Colonic mucosa (tissue), 4 donors: ENCODE measurements around the gene ARHGAP15. TPM values are rescaled to one million over a fixed set of nuclear protein-coding genes. Genes with fewer than 3 reads are reported as not detected.

Experiments used
- DNase-seq: peaks from one replicate; pipeline ENCODE4 v3.0.0-alpha.2; 2020
- H3K27ac ChIP-seq: fragments of 200-600 bp; one replicate; pipeline ENCODE4 v1.8.0; 2021
- H3K27me3 ChIP-seq: fragments of 200-600 bp; one replicate; pipeline ENCODE4 v1.8.0; 2021
- H3K36me3 ChIP-seq: fragments of 200-600 bp; one replicate; pipeline ENCODE4 v1.8.0; 2021
- H3K4me1 ChIP-seq: fragments of 200-600 bp; one replicate; pipeline ENCODE4 v1.8.0; 2021; ENCODE audit warnings: mild to moderate bottlenecking
- H3K4me3 ChIP-seq: fragments of 200-600 bp; one replicate; pipeline ENCODE4 v1.8.0; 2021
- H3K9ac ChIP-seq, 2 donors: one replicate each; pipeline ENCODE4 v1.7.0; 2013; ENCODE audit warnings: control low read depth in 2 of 2, low read depth in 2 of 2, low read length in 2 of 2
- H3K9me3 ChIP-seq: fragments of 200-600 bp; one replicate; pipeline ENCODE4 v1.8.0; 2021
- CTCF ChIP-seq: fragments of 200-600 bp; IDR thresholded peaks from one replicate; pipeline ENCODE4 v1.8.0; 2022; ENCODE audit warnings: antibody characterized with exemption, mild to moderate bottlenecking
- intact Hi-C: fragments of 100-400 bp; cut with DNase I; formaldehyde crosslinking; loops from one replicate; pipeline ENCODE4 v1.14.1; 2022
- total RNA-seq, 2 donors: library from RNA; stranded (reverse); fragmentation: NEBNext Ultra II Directional in 1 of 2; extraction: Animal tissue kit (Norgen Biotek cat#: 25700) in 1 of 2; gene quantifications; one replicate each; pipeline ENCODE4 v1.2.1, GENCODE V29; 2021
- donor health status: healthy.
- donor health status: DM: no; HTN: no; CAD: no.
- donor health status: DM: no; HTN: no; CAD: no.

The ARHGAP15 gene
- total RNA-seq, 2 donors from 2014 or later, result 1.6 to 3.7 TPM

DNA sequence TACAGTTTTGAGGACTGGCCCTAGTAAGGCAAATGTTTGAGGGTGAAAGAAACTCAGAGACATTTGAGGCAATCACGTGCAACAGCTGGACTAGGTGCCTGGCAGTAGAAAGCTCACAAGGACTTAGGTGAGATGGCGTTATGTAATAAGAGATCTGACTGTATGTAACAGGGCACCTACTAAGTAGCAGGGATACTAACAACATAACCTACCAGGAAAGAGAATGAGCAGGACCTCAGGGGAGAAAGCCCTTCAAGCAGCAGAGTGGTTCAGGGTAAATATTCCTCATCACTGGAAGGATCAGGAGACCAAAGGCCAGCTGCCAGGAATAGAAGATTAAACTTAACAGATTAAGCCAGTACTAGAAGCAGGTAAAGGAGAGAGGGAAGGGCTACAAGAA lies 53.4 kb downstream of the ARHGAP15 start:
- Histone ChIP-seq H3K9ac (no peak overlapping the region), H3K4me1 (no peaks in the 10 kb centered on the region), H3K36me3 (no peaks in the 10 kb centered on the region), H3K4me3 (no peak overlapping the region), H3K27me3 (no peaks in the 10 kb centered on the region), H3K27ac (no peak overlapping the region), H3K9me3 (no peaks in the 10 kb centered on the region)
- no peak for TF ChIP-seq CTCF
- no peak for DNase-seq
- intact Hi-C loops, result no loop called here

GRCh38 chr2:143183804-143184463 lies 54.7 kb downstream of the ARHGAP15 start:
- Histone ChIP-seq H3K9ac (no peak overlapping the region), H3K9me3 (no peaks in the 10 kb centered on the region), H3K4me1 (no peaks in the 10 kb centered on the region), H3K27ac (no peak overlapping the region), H3K27me3 (no peaks in the 10 kb centered on the region), H3K36me3 (no peaks in the 10 kb centered on the region), H3K4me3 (no peak overlapping the region)
- DNase-seq, result no peak
- intact Hi-C loops, result no loop called here
- TF ChIP-seq CTCF, result no peak

- H3K9ac ChIP-seq, result no peak overlapping the region
- DNase-seq, result no peak
- no peaks in the 10 kb centered on the region for H3K9me3 ChIP-seq
- no peak overlapping the region for H3K4me3 ChIP-seq
- H3K27ac ChIP-seq, result no peak overlapping the region
- intact Hi-C loops, result no loop called here
- H3K36me3 ChIP-seq, result no peaks in the 10 kb centered on the region
- TF ChIP-seq CTCF, result no peak
- H3K4me1 ChIP-seq, result no peaks in the 10 kb centered on the region
- no peaks in the 10 kb centered on the region for H3K27me3 ChIP-seq
These were observed 57.7 kb downstream of the ARHGAP15 start for GRCh38 chr2:143186876-143187275.

- Histone ChIP-seq H3K9ac (no peak overlapping the region), H3K36me3 (no peaks in the 10 kb centered on the region), H3K4me3 (no peak overlapping the region), H3K9me3 (no peaks in the 10 kb centered on the region), H3K27me3 (no peaks in the 10 kb centered on the region), H3K27ac (no peak overlapping the region), H3K4me1 (no peaks in the 10 kb centered on the region)
- no peak for TF ChIP-seq CTCF
- intact Hi-C loops, result no loop called here
- no peak for DNase-seq
These were observed 61.2 kb downstream of the ARHGAP15 start for GRCh38 chr2:143190431-143190830.

DNA sequence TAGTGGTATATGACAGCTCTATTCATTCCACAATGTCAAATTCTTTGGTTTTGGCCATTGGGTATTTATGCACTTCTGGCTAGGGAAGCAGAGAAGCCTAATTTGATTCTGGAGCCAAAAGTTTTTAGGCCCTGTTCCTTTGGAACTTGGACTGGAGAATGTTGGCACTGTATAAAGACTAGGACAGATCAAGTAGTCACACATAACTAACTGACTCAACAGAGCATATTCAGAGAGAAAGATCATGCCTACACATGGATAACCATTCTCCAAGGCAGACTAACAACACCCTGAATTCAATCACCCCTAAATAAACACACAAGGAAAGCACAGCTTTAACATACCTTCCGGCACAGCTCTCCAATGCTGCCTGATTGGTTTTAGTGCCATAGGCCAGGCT lies 62.9 kb downstream of the ARHGAP15 start:
- no peaks in the 10 kb centered on the region for H3K9me3 ChIP-seq
- no peaks in the 10 kb centered on the region for H3K36me3 ChIP-seq
- no peak overlapping the region for H3K4me3 ChIP-seq
- DNase-seq, result no peak
- no peak overlapping the region for H3K27ac ChIP-seq
- intact Hi-C loops, result no loop called here
- no peak overlapping the region for H3K9ac ChIP-seq
- no peaks in the 10 kb centered on the region for H3K4me1 ChIP-seq
- no peak for TF ChIP-seq CTCF
- H3K27me3 ChIP-seq, result no peaks in the 10 kb centered on the region
